GM12801 (cell line): ENCODE measurements around the gene BAIAP2.

Experiments used
- TF ChIP-seq, protein P1 (sequence below): IDR thresholded peaks from one replicate; pipeline ENCODE4 v1.5.1; 2011; ENCODE audit warnings: control low read depth; ENCODE audit not compliant: insufficient read length; ENCODE audit errors: extremely low read depth

The BAIAP2 gene

DNA sequence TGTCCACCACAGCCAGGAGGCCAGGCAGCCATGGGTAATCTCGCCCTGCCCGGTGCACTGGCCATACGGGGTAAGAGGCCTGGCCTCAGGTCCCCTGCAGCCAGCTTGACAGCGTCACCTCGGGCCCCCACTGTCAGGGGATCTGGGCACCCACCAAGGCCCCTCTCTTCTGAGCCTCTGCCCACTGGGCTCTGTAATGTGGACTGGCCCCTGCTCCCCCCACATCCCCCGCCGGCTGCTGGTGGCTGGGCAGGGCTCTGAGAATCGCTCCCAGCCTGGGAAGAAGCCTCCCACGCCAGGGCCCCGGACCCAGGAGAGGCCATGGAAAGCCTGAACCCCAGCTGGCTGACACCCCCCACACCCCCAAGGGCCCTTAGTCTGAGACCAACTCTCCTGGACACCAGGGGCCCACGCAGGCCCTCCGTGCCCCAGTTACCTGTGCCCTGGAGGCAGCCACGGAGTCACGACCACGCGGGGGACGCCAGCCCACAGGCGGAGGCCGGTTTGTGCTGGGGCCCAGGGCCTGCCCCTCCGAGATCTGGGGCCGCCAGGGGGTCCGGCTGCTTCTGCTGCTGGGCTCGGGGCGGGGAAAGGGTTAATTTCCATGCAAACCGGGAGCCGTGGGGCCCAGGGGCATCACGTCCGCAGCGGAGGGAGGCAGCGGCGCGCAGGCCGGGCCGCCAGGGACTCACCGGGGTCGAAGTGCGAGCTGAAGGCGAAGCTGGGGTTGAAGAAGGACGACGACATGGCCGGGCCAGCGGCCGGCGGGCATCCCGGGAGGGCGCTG, 130.5 kb downstream of the BAIAP2 start, which contains the start of gene PVALEF:
Gene PVALEF (plus strand): TSS at position 262 of the 787 bp plus-strand sequence. CDS start 15,720 bp downstream, outside the sequence.
- TF ChIP-seq, protein P1, sequence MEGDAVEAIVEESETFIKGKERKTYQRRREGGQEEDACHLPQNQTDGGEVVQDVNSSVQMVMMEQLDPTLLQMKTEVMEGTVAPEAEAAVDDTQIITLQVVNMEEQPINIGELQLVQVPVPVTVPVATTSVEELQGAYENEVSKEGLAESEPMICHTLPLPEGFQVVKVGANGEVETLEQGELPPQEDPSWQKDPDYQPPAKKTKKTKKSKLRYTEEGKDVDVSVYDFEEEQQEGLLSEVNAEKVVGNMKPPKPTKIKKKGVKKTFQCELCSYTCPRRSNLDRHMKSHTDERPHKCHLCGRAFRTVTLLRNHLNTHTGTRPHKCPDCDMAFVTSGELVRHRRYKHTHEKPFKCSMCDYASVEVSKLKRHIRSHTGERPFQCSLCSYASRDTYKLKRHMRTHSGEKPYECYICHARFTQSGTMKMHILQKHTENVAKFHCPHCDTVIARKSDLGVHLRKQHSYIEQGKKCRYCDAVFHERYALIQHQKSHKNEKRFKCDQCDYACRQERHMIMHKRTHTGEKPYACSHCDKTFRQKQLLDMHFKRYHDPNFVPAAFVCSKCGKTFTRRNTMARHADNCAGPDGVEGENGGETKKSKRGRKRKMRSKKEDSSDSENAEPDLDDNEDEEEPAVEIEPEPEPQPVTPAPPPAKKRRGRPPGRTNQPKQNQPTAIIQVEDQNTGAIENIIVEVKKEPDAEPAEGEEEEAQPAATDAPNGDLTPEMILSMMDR = no peak

DNA sequence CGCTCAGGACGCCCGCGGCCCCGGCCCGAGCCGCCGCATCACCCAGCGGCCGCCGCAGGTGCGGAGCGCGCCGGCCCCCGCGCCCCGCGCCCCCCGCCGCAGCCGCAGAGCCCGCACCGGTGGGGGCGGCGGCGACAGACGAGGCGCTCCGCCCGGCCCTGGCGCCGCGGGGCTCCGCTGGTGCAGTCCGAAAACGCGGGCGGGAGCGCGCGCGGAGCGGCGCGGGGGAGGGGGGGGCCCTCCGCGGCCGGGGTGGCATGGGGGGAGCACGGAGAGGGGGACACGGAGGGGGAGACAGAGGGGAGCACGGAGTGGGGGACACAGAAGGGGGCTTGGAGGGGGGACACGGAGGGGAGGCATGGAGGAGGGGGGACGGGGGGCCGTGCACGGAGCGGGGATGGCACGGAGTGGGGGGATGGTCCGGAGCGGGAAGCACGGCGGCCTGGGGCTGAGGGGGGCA, 131.1 kb downstream of the BAIAP2 start, which contains the start of gene AATK:
Gene AATK (minus strand): TSS at position 189 of the 460 bp plus-strand sequence. CDS start 229 bp downstream, outside the sequence.
- TF ChIP-seq, protein P1 = no peak
